K562 (cell line): Measurements from ENCODE around the gene RPL21. TPM values are rescaled to one million over a fixed set of nuclear protein-coding genes. Genes with fewer than 3 reads are reported as not detected.
A peak's percentile ranks its signal among the peaks of the same experiment; 100 is the strongest.

ENCODE experiments used
- BACH1 ChIP-seq: fragments of 200-800 bp; sonication (Bioruptor generic); IDR thresholded peaks from 2 replicates; pipeline ENCODE4 v1.6.1; 2016; ENCODE audit warnings: missing genetic modification characterization, missing compliant biosample characterization
- NELFE ChIP-seq: IDR thresholded peaks from 2 replicates; pipeline ENCODE4 v1.6.1; 2011; ENCODE audit warnings: mild to moderate bottlenecking; ENCODE audit not compliant: insufficient read depth, insufficient read length
- RCOR1 ChIP-seq, 2 experiments: IDR thresholded peaks; 2 replicates each; pipeline ENCODE4 v1.6.1; 2012; ENCODE audit warnings: low read depth in 2 of 2, low read length in 2 of 2, borderline replicate concordance in 1 of 2, improper control_type of control experiment in 1 of 2
- ZNF436 ChIP-seq: fragments of 250-450, 450-650 bp; sonication (Bioruptor Pico); formaldehyde crosslinking; IDR thresholded peaks from 2 replicates; pipeline ENCODE4 v1.7.0; 2020; ENCODE audit warnings: mild to moderate bottlenecking
- polyA plus RNA-seq, 8 experiments: library from polyadenylated mRNA; depleted of rRNA in 4 of 8; stranded (reverse) in 5 of 8; unstranded in 3 of 8; fragments of >200 nt; fragmentation: Nextera tagmentation in 2 of 8; fragmentation: Illumina TruSeq in 1 of 8; extraction: Ambion mirVana in 2 of 8; extraction: Trizol in 1 of 8; gene quantifications; 2 replicates each; pipeline versions ENCODE4 v1.2.1 to v1.2.3, GENCODE V29; 2011 to 2014; ENCODE audit warnings: inconsistent platforms in 1 of 8, missing spikeins in 1 of 8
- total RNA-seq, 7 experiments: library from RNA; depleted of rRNA in 6 of 7; stranded (reverse); fragments of >200 nt in 6 of 7; fragmentation: Illumina TruSeq in 2 of 7; extraction: Trizol in 2 of 7; gene quantifications; 2 replicates each; pipeline versions ENCODE4 v1.2.1 to v1.2.3, GENCODE V29; 2011 to 2021; ENCODE audit warnings: low replicate concordance in 1 of 7
- TF ChIP-seq, protein P1 (sequence below): fragments of 450-650 bp; IDR thresholded peaks from 2 replicates; pipeline ENCODE4 v1.6.1; 2017; ENCODE audit warnings: antibody characterized with exemption
- TF ChIP-seq, protein P2 (sequence below): sonication (generic); formaldehyde crosslinking; IDR thresholded peaks from 2 replicates; pipeline ENCODE4 v1.8.0; 2022; ENCODE audit warnings: mild to moderate bottlenecking, missing genetic modification reagents
- TF ChIP-seq, protein P3 (sequence below): IDR thresholded peaks from 2 replicates; pipeline ENCODE4 v1.6.1; 2012; ENCODE audit warnings: low read depth, low read length, improper control_type of control experiment, borderline replicate concordance
- TF ChIP-seq, protein P4 (sequence below), 3 experiments: IDR thresholded peaks in 2 of 3; conservative IDR thresholded peaks in 1 of 3; 2 replicates each; pipeline ENCODE4 v1.5.1; 2011 to 2012; ENCODE audit warnings: low read length in 3 of 3, mild to moderate bottlenecking in 3 of 3, control low read depth in 2 of 3, improper control_type of control experiment in 1 of 3, inconsistent platforms in 1 of 3, low read depth in 1 of 3, mixed read lengths in 1 of 3, moderate library complexity in 1 of 3; ENCODE audit not compliant: insufficient read depth in 2 of 3

Gene RPL21
- total and polyA plus RNA-seq, 9 of the 15 experiments (the other 6 are each of a cell fraction or from before 2014, with no cell fraction given) = 622 to 4,203 (median 1,676) TPM

DNA sequence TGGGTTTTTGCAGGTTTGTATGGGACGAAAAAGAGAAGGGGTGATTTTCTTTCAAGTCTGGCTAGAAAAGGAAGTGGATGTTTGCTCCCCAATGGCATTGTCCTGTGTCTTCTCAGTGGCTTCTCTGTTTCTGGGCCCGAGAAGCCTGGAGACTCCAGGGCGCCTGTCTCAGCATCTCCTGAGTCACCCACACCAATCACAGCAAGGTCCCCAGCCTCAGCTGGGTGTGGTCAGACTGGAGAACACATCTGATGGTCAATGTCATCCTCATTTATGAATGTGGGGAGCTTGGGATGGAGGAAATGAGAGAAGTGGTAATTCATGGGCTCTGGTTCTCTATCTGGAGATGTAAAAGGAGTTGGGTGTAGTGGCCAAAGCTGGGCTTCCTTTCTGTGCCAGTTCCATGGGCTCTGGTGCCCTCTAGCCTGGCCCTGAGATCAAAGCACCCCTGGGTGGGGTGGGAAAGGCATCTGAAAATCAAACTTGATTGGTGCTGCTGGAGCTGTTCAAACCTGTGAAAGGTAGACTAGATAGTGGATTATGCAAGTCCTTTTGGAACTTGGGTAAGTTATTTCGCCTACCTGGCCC, 32.6 kb downstream of the RPL21 start (continued):
- TF ChIP-seq NELFE (no peak), BACH1 (tag) (no peak), ZNF436 (CRISPR knock-in tag) (no peak), RCOR1 (IDR thresholded peaks at IDR 0.05; ENCODE audit: borderline replicate concordance in 1 of 2, low read depth in 2 of 2, low read length in 2 of 2) (peak in 1 of 2 experiments; percentile 69; a peak in 1 of 4 replicates)
- TF ChIP-seq, protein P1, sequence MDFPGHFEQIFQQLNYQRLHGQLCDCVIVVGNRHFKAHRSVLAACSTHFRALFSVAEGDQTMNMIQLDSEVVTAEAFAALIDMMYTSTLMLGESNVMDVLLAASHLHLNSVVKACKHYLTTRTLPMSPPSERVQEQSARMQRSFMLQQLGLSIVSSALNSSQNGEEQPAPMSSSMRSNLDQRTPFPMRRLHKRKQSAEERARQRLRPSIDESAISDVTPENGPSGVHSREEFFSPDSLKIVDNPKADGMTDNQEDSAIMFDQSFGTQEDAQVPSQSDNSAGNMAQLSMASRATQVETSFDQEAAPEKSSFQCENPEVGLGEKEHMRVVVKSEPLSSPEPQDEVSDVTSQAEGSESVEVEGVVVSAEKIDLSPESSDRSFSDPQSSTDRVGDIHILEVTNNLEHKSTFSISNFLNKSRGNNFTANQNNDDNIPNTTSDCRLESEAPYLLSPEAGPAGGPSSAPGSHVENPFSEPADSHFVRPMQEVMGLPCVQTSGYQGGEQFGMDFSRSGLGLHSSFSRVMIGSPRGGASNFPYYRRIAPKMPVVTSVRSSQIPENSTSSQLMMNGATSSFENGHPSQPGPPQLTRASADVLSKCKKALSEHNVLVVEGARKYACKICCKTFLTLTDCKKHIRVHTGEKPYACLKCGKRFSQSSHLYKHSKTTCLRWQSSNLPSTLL = no peak
- TF ChIP-seq, protein P2, sequence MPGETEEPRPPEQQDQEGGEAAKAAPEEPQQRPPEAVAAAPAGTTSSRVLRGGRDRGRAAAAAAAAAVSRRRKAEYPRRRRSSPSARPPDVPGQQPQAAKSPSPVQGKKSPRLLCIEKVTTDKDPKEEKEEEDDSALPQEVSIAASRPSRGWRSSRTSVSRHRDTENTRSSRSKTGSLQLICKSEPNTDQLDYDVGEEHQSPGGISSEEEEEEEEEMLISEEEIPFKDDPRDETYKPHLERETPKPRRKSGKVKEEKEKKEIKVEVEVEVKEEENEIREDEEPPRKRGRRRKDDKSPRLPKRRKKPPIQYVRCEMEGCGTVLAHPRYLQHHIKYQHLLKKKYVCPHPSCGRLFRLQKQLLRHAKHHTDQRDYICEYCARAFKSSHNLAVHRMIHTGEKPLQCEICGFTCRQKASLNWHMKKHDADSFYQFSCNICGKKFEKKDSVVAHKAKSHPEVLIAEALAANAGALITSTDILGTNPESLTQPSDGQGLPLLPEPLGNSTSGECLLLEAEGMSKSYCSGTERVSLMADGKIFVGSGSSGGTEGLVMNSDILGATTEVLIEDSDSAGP = no peak
- TF ChIP-seq, protein P3, sequence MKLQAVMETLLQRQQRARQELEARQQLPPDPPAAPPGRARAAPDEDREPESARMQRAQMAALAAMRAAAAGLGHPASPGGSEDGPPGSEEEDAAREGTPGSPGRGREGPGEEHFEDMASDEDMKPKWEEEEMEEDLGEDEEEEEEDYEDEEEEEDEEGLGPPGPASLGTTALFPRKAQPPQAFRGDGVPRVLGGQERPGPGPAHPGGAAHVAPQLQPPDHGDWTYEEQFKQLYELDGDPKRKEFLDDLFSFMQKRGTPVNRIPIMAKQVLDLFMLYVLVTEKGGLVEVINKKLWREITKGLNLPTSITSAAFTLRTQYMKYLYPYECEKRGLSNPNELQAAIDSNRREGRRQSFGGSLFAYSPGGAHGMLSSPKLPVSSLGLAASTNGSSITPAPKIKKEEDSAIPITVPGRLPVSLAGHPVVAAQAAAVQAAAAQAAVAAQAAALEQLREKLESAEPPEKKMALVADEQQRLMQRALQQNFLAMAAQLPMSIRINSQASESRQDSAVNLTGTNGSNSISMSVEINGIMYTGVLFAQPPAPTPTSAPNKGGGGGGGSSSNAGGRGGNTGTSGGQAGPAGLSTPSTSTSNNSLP = no peak
- TF ChIP-seq, protein P4, sequence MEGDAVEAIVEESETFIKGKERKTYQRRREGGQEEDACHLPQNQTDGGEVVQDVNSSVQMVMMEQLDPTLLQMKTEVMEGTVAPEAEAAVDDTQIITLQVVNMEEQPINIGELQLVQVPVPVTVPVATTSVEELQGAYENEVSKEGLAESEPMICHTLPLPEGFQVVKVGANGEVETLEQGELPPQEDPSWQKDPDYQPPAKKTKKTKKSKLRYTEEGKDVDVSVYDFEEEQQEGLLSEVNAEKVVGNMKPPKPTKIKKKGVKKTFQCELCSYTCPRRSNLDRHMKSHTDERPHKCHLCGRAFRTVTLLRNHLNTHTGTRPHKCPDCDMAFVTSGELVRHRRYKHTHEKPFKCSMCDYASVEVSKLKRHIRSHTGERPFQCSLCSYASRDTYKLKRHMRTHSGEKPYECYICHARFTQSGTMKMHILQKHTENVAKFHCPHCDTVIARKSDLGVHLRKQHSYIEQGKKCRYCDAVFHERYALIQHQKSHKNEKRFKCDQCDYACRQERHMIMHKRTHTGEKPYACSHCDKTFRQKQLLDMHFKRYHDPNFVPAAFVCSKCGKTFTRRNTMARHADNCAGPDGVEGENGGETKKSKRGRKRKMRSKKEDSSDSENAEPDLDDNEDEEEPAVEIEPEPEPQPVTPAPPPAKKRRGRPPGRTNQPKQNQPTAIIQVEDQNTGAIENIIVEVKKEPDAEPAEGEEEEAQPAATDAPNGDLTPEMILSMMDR (IDR thresholded peaks at IDR 0.05 in 2 of 3, conservative IDR thresholded peaks at IDR 0.05 in 1 of 3; ENCODE audit: insufficient read depth in 2 of 3, low read depth in 1 of 3, low read length in 3 of 3) = peak in 2 of 3 experiments; percentile 27 to 33; a peak in 1 of 6 replicates
